GM18526 (cell line): ENCODE measurements around the gene CUX1.

Experiments
- POLR2A ChIP-seq: IDR thresholded peaks from 3 replicates; pipeline ENCODE4 v1.6.1; 2011; ENCODE audit not compliant: insufficient read length; ENCODE audit errors: extremely low read depth

Gene CUX1

DNA sequence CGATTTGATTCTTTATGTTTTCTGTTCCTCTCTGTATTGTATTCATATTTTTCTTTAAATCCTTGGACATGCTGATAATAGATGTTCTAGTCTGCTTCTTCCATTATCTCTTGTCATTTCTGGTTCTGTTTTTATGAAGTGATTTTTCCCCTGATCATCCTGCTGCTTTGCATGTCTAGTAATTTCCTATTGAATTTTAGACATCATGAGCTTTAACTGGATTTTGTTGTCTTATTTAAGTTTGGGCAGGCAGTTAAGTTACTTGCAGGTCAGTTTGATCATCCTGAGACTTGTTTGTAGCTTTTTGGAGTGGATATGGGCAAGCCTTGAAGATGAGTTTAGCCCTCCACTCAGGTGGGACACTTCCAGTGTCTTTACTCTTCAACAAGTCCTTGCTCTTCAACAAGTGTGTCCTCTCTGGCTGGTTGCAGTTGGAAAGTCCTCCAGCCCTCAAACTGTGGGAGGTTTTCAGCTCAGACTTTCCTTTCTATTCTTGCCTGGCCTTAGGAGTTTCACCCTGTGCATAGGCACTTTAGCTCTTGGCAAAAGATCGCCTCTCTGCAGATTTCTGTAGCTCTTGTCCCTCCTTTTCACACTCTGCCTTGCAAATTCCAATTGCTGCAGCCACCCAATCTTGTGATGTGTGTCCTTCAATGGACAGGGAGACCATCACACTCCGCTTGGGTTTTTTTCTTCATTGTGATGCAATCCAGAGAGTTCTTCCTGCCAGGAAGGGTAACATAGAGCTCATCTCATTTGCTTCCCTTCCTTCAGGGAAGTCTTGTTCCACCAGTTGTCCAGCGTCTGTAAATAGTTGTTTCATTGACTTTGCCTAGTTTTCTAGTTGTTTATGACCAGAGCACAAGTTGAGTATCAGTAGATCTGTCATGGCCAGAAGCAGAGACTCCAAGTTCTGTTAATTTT lies 272.0 kb downstream of the CUX1 start:
- no peak for TF ChIP-seq POLR2A

DNA sequence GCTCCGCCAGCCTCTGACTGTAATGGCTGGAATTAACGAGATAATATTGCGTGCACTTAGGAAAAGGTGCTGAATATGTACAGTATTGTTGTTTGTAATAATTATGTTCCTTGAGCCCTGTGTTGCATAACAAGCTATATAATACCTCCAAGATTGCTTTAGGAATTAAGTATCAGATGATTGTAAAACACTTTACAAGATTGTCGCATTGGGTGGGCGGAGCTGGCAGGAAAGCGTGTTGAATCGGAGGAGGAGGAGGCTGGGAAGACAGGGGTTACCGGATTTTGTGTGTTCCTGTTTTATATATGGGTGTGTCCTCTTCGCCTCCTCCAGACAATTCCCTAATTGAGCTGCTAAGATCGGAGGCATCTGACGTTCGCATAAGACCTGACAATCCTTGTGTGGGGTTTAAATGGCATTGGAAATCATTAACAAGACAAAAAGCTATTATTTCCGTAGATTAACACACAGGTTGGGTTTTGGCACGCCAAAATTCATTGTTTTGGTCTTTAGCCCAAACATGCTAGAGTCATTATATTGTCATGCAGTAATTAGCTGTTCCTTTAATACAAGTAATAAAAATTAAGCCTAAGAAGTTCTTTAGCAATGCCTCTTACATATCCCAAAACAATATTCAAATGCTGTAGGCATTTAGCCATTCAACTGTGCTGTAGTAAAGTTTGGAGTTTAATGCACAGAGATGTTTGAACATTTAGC lies 276.3 kb downstream of the CUX1 start:
- TF ChIP-seq POLR2A: no peak

DNA sequence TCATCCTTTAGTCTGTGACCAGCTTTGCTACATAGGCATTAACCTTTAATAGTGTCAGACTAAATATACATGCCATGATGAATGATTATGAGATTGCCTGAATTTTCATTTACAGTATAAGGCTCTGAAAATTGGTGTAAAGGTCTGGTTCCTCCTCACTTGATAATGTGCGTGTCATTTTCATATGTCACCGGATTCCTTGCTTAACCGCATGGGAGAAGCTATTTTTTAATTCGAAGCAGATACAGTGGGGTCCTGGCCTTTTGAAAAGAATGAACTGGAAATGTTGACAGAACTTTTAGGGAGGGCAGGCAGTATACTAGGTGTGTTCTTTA lies 276.9 kb downstream of the CUX1 start:
- TF ChIP-seq POLR2A: no peak

DNA sequence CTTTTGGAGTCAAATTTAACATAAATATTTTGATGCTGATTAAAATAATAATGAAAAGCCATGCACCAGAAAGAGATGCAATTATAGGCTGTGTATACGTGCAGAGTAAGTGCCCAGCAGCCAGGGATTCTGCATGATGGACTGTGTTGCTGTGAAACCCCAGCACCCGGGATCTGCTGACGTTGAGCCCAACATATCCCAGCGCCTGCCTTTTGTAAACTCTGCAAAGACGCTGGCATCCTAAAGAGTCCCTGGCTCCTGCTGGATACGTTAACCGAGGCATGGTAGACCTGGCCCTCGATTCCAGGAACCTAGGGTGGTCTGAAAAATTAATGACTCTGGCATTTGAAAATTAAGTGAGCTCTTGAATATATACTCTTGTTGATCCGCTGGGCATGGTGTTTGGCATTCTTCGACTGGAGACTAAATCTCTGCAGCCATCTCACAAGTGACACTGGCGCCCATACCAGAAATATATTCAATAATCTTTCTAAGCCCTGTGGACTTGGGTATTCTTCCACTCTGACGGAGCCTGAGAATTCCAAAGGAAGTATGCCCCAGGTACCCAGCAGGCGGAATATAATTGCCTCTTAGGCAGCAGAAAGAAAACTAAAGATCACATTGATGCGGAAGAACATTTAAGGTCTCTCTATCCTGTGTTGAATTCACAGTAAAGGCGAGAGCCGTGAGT lies 278.0 kb downstream of the CUX1 start:
- TF ChIP-seq POLR2A: no peak

DNA sequence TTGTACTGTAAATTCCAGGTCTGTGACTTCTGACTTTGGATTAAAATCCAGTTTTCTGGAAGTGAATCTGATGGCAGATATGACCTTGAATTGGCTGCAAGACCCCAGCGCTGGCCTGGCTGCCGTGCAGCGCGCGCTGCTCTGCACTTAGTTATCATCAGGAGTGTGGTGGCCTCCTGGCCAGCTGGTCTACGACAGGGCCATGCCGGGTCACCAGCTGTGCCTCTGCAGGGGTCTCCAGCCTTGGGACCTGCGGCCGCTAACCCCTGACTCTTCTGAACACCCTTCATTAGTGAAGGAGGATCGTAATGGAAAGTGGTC lies 278.5 kb downstream of the CUX1 start:
- TF ChIP-seq POLR2A: no peak

GRCh38 chr7:102096706-102097427 lies 279.4 kb downstream of the CUX1 start:
- no peak for TF ChIP-seq POLR2A

DNA sequence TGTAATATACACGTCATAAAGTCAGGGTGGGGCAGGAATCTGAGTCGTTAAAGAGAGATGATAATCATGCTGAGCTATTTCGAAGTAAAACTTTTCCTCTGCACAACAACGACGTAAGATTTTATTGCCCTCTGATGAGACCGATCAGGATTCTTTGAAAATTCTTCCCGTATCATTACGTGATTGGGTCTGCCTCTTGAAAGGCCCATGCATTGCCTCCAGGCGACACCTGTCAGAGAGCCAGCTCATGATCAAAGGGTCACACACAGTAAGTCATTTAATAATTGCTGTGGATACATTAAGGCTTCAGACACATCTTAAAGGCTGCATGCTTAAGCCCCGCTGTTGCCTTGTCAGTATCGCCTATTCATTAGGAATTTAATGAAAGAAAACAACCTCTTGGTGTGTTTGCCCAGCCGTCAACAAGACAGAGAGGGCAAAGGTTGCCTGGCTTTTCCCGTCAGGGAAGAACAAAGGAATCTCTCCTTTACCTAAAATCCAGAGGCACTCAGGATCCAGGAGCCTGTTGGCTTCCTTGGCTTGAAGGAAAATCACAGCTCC lies 280.3 kb downstream of the CUX1 start:
- no peak for TF ChIP-seq POLR2A

DNA sequence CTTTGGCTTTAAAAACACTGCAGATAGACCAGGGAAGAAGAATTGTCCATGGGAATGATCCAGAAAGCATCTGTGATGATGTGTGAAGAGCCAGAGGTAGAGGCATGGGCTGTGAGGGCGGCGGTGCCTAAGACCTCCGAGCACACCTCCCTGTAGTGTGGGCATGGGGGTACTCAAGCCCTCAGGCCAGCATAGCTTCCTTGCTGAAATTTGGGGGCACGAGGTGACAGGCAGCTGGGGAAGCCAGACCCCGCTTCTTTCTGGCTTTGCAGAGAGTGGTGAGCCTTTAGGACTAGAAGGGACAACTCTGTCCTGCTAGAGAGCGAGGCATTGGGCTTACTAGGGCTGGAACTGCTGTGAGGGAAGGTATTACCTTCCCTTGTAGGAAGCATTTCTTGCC lies 281.6 kb downstream of the CUX1 start:
- no peak for TF ChIP-seq POLR2A

DNA sequence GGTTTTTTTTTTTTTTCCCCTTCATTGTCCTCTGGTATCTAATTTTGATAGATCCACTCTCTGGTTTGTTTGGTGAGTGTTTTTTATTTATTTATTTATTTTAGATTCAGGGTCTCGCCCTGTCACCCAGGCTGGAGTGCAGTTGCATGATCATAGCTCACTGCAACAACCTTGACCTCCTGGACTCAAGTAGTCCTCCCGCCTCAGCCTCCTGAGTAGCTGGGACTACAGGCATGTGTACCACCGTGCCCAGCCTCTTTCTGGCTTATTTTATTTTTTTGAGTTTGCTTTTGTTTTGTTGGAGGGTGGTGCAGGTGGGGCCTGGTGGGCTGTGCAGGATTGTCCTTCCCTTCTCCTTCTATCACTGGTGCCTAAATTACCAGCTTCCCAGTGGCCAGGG lies 282.0 kb downstream of the CUX1 start:
- no peak for TF ChIP-seq POLR2A

DNA sequence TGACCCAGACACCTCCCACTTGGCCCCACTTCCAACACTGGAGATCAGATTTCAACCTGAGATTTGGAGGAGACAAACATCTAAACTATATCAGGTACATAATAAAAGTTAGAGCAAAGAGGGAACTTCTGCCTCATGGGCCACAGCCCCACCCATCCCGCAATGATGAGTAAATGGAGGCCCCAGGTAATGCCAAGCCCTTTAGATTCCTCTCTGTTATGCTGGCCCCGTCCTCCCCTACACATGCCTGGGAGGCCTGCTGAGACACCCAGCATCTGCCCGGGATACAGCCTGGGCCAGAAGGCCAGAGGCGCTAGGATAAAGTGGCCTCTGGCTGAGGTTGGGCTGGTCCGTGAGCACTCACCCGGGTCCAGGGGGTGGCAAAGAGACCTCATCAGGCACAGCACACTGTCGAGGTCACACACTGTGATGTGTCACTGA lies 283.7 kb downstream of the CUX1 start:
- no peak for TF ChIP-seq POLR2A

DNA sequence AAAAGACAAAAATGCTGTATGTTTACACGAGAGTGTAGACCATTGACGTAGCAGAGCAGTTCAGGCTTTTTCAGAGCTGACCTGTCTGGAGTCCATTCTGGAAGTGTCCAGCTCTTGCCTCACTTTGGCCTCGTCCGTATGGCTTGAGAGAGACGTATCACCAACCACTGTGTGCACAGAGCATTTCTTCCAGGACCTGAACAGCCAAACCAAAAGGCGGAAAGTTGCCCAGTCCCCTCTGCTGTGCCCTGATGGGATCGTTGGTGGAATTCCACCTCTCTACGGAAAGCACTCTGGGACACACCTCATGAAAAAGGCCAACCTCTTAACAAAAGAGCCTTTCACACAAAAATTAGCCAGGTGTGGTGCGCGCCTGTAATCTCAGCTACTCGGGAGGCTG lies 284.5 kb downstream of the CUX1 start:
- no peak for TF ChIP-seq POLR2A

GRCh38 chr7:102103027-102103372 lies 285.6 kb downstream of the CUX1 start:
- TF ChIP-seq POLR2A: no peak

DNA sequence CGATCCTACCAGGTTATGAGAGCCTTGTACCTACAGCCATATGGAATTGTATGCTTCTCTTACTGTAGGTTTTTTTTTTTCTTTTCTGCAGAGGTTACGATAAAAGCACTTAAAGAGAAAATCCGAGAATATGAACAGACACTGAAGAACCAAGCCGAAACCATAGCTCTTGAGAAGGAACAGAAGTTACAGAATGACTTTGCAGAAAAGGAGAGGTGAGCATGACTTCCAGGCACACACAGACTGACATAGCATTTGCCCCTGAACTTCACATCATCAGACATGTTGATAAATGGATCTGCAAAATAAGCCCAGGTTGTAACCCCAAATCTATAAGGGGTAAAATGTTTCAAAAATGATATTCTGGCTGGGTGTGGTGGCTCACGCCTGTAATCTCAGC lies 286.8 kb downstream of the CUX1 start:
- TF ChIP-seq POLR2A: no peak

GRCh38 chr7:102106625-102107024 lies 289.2 kb downstream of the CUX1 start:
- no peak for TF ChIP-seq POLR2A

DNA sequence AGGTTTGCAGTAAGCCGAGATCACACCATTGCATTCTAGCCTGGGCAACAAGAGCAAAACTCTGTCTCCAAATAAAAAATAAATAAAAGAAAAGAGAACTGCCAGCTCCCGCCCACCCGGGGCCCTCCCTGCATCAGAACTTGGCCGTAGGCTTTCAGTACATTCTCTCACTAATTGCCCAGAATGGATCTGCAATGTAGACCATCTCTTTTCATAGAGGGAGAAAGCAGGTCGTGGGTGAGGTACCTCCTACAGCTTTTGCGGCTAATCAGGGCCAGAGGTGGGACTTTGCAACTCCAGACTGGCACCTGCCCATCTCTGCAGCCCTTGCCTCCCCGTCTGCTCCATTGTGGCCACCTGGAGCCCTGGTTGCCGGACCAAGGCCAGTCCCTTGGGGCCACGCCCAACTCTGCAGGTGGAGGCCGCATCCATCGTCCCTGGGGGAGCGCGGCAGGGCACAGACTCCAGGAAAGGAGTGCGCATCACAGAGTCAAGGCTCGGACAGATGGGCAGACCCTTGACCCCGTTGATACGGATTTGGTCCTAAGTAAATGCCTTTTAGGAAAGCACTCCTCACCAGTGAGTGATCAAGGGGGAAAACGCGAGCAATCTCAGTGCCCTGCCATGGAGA lies 290.2 kb downstream of the CUX1 start:
- TF ChIP-seq POLR2A: no peak
